Jurkat, Clone E6-1 (cell line): Measurements from ENCODE around the gene SGTB.
A peak's percentile ranks its signal among the peaks of the same experiment; 100 is the strongest.
"Not testable (repeated sequence)": the region's sequence is repeated elsewhere in the genome, so short reads cannot be mapped to it uniquely, and the experiment has no call there.

ENCODE experiments used
- DNase-seq: peaks from one replicate; pipeline ENCODE4 v3.0.0-alpha.2; 2011; ENCODE audit warnings: low read depth, low spot score
- H3K4me3 ChIP-seq: 2 replicates; pipeline ENCODE4 v1.5.1; 2011; ENCODE audit warnings: mild to moderate bottlenecking, low read length, control low read depth, moderate library complexity

The SGTB gene

GRCh38 chr5:65737842-65738241, 15.9 kb upstream of the SGTB start:
- no peak overlapping the region for H3K4me3 ChIP-seq
- DNase-seq: no peak

GRCh38 chr5:65736011-65736410, 14.1 kb upstream of the SGTB start:
- H3K4me3 ChIP-seq: no peak overlapping the region
- DNase-seq: no peak

GRCh38 chr5:65734921-65735320, 13.0 kb upstream of the SGTB start:
- no peak overlapping the region for H3K4me3 ChIP-seq
- no peak for DNase-seq

GRCh38 chr5:65734196-65734775, 12.4 kb upstream of the SGTB start:
- H3K4me3 ChIP-seq, DNase-seq: not testable (repeated sequence)

GRCh38 chr5:65732046-65732445, 10.1 kb upstream of the SGTB start:
- not testable (repeated sequence) for DNase-seq, H3K4me3 ChIP-seq

GRCh38 chr5:65730910-65731309, 9.0 kb upstream of the SGTB start:
- no peak for DNase-seq
- H3K4me3 ChIP-seq: no peak overlapping the region

GRCh38 chr5:65728218-65728617, 6.3 kb upstream of the SGTB start:
- H3K4me3 ChIP-seq: no peak overlapping the region
- DNase-seq: no peak

GRCh38 chr5:65727491-65728156, 5.7 kb upstream of the SGTB start:
- no peak for DNase-seq
- H3K4me3 ChIP-seq: no peak overlapping the region

- no peak for DNase-seq
- peak overlapping the region; percentile 74 for H3K4me3 ChIP-seq
These were observed 880 bp upstream of the SGTB start for GRCh38 chr5:65722575-65723403.

- peak overlapping the region; percentile 68 for H3K4me3 ChIP-seq
- no peak for DNase-seq
These were observed 724 bp downstream of the SGTB start for GRCh38 chr5:65721050-65721719.

GRCh38 chr5:65718576-65719310, 3.2 kb downstream of the SGTB start:
- H3K4me3 ChIP-seq: no peak overlapping the region
- DNase-seq: no peak

- DNase-seq: no peak
- H3K4me3 ChIP-seq: no peak overlapping the region
These were observed 13.8 kb downstream of the SGTB start for GRCh38 chr5:65708145-65708544.

- no peak overlapping the region for H3K4me3 ChIP-seq
- no peak for DNase-seq
These were observed 14.2 kb downstream of the SGTB start for GRCh38 chr5:65707663-65708062.

GRCh38 chr5:65704621-65705239, 17.2 kb downstream of the SGTB start:
- DNase-seq: no peak

GRCh38 chr5:65702036-65702435, 19.9 kb downstream of the SGTB start:
- DNase-seq: no peak
- no peak overlapping the region for H3K4me3 ChIP-seq

More at GRCh38 chr5:65704621-65705239, 17.2 kb downstream of the SGTB start:
- H3K4me3 ChIP-seq: no peak overlapping the region

- no peak for DNase-seq
- H3K4me3 ChIP-seq: no peak overlapping the region
These were observed 22.6 kb downstream of the SGTB start for GRCh38 chr5:65699338-65699737.

GRCh38 chr5:65696892-65697291, 25.0 kb downstream of the SGTB start:
- H3K4me3 ChIP-seq: no peak overlapping the region
- DNase-seq: no peak

- H3K4me3 ChIP-seq: no peak overlapping the region
- no peak for DNase-seq
These were observed 26.0 kb downstream of the SGTB start for GRCh38 chr5:65695896-65696295.
